Keratinocyte (primary cell): ENCODE measurements around the gene BFSP1. TPM values are rescaled to one million over a fixed set of nuclear protein-coding genes. Genes with fewer than 3 reads are reported as not detected.

Experiments used
- DNase-seq: peaks from one replicate; pipeline ENCODE4 v3.0.0-alpha.2; 2011; ENCODE audit warnings: low read depth, missing footprints, low spot score
- FAIRE-seq: peaks from 2 replicates; lab custom pipeline; 2011; peaks lifted over from hg19 to GRCh38; lab: Jason Lieb, UNC
- H2AFZ ChIP-seq: 2 replicates; pipeline ENCODE4 v1.6.0; 2012; ENCODE audit warnings: low read length, control low read depth, inconsistent platforms; ENCODE audit not compliant: control insufficient read depth
- H3K27ac ChIP-seq: 2 replicates; pipeline ENCODE4 v1.5.1; 2011; ENCODE audit warnings: low read length; ENCODE audit not compliant: control insufficient read depth, insufficient read depth
- H3K27me3 ChIP-seq: 3 replicates; pipeline ENCODE4 v1.6.0; 2011; ENCODE audit warnings: low read length; ENCODE audit not compliant: control insufficient read depth, insufficient read depth; ENCODE audit errors: extremely low read depth
- H3K36me3 ChIP-seq, 2 experiments: 2 replicates in 1 of 2; 3 replicates in 1 of 2; pipeline ENCODE4 v1.5.1; 2011; ENCODE audit warnings: low read length in 2 of 2, mild to moderate bottlenecking in 1 of 2; ENCODE audit not compliant: control insufficient read depth in 2 of 2, insufficient read depth in 2 of 2; ENCODE audit errors: extremely low read depth in 1 of 2
- H3K4me1 ChIP-seq: 3 replicates; pipeline ENCODE4 v1.5.1; 2011; ENCODE audit warnings: low read length; ENCODE audit not compliant: control insufficient read depth, insufficient read depth; ENCODE audit errors: extremely low read depth
- H3K4me2 ChIP-seq: 3 replicates; pipeline ENCODE4 v1.6.0; 2011; ENCODE audit warnings: low read depth, low read length; ENCODE audit not compliant: control insufficient read depth, insufficient read depth; ENCODE audit errors: extremely low read depth
- H3K4me3 ChIP-seq, 3 experiments: fragments of 200-600 bp in 1 of 3; sonication (generic) in 1 of 3; 2 replicates in 2 of 3; 3 replicates in 1 of 3; pipeline ENCODE4 v1.5.1; 2011 to 2016; ENCODE audit warnings: low read length in 3 of 3, mild to moderate bottlenecking in 3 of 3, control low read depth in 2 of 3, inconsistent platforms in 1 of 3, low read depth in 1 of 3, mixed read lengths in 1 of 3, mixed run types in 1 of 3, moderate library complexity in 1 of 3; ENCODE audit not compliant: control insufficient read depth in 2 of 3, insufficient read depth in 2 of 3; ENCODE audit errors: extremely low read depth in 1 of 3
- H3K79me2 ChIP-seq: 2 replicates; pipeline ENCODE4 v1.6.0; 2012; ENCODE audit warnings: low read length; ENCODE audit not compliant: control insufficient read depth, insufficient read depth
- H3K9ac ChIP-seq: 3 replicates; pipeline ENCODE4 v1.6.0; 2011; ENCODE audit warnings: low read length; ENCODE audit not compliant: control insufficient read depth, insufficient read depth; ENCODE audit errors: extremely low read depth
- H3K9me1 ChIP-seq: 3 replicates; pipeline ENCODE4 v1.6.0; 2011; ENCODE audit warnings: low read length; ENCODE audit not compliant: control insufficient read depth, insufficient read depth; ENCODE audit errors: extremely low read depth
- H3K9me3 ChIP-seq: 2 replicates; pipeline ENCODE4 v1.5.1; 2012; ENCODE audit warnings: low read depth, low read length; ENCODE audit not compliant: control insufficient read depth
- H4K20me1 ChIP-seq: 3 replicates; pipeline ENCODE4 v1.6.0; 2011; ENCODE audit warnings: low read length; ENCODE audit not compliant: control insufficient read depth, insufficient read depth; ENCODE audit errors: extremely low read depth
- CTCF ChIP-seq, 3 experiments: IDR thresholded peaks in 1 of 3; conservative IDR thresholded peaks in 1 of 3; optimal IDR thresholded peaks in 1 of 3; 2 replicates in 2 of 3; 3 replicates in 1 of 3; pipeline versions ENCODE3 to v1.5.1; 2011; ENCODE audit warnings: low read length in 3 of 3, mild to moderate bottlenecking in 3 of 3, moderate library complexity in 2 of 3, control low read depth in 1 of 3, inconsistent platforms in 1 of 3; ENCODE audit not compliant: insufficient read depth in 2 of 3; ENCODE audit errors: extremely low read depth in 1 of 3
- EZH2 ChIP-seq: IDR thresholded peaks from one replicate; pipeline ENCODE4 v1.6.1; 2012; ENCODE audit warnings: inconsistent platforms, mild to moderate bottlenecking, low read length, moderate library complexity
- dilution Hi-C: fragments of 300-500 bp; cut with MboI; formaldehyde crosslinking; loops from one replicate; pipeline ENCODE4 v1.7.0; 2020; ENCODE audit warnings: low sequenced_read_pairs; ENCODE audit not compliant: extremely low pct_ligation_motif_present
- polyA plus RNA-seq, 5 experiments: library from polyadenylated mRNA; depleted of rRNA in 3 of 5; stranded (reverse) in 3 of 5; stranded (forward) in 1 of 5; unstranded in 1 of 5; fragments of >200 nt; gene quantifications; 1 replicate in 1 of 5; 2 replicates in 3 of 5; 3 replicates in 1 of 5; pipeline versions ENCODE4 v1.2.1 to v1.2.3, GENCODE V29; 2011 to 2012; ENCODE audit warnings: missing spikeins in 2 of 5, low read depth in 1 of 5, low replicate concordance in 1 of 5

Gene BFSP1
- polyA plus RNA-seq, 1 donor (not counting 4 experiments of a cell fraction or from before 2014, with no cell fraction given) = 2.2 TPM

- Histone ChIP-seq H4K20me1 (no peaks in the 10 kb centered on the region), H3K4me3 (peak overlapping the region; percentile 32 to 46 (median 41)), H3K4me2 (peak overlapping the region; percentile 72), H3K79me2 (no peaks in the 10 kb centered on the region), H3K9ac (peak overlapping the region; percentile 69), H3K9me3 (no peaks in the 10 kb centered on the region), H2AFZ (peak overlapping the region; percentile 71), H3K27me3 (no peaks in the 10 kb centered on the region), H3K9me1 (no peaks in the 10 kb centered on the region), H3K36me3 (no peaks in the 10 kb centered on the region), H3K4me1 (peaks cover 3% of the 10 kb centered on the region), H3K27ac (no peak overlapping the region)
- no peak for TF ChIP-seq CTCF (optimal IDR thresholded peaks at IDR 0.05 in 1 of 3, IDR thresholded peaks at IDR 0.05 in 1 of 3, conservative IDR thresholded peaks at IDR 0.05 in 1 of 3; ENCODE audit: extremely low read depth in 1 of 3, insufficient read depth in 2 of 3, low read length in 3 of 3)
- no peak for TF ChIP-seq EZH2
- FAIRE-seq (no peak), DNase-seq (no peak)
- dilution Hi-C loops = no loop called here
Measured at GRCh38 chr20:17531665-17532025, 466 bp upstream of the BFSP1 start.

DNA sequence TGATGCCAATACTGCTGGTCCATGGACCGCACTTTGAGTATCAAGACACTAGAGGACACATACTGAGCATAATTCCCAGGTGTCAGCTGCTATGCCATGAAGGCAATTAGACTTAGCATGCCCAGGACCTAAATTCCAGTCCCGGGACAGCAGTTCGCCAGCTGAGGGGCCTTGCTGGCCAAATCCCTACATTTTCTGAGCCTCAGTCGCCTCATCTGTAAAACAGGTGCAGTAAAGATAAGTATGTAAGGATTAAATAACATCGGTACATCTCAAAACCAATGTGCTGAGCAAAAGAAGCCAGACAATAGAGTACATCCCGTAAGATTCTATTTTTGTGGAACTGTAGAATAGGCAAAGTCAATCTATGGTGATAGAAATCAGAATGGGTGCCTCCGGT, 1.0 kb downstream of the BFSP1 start:
- no peak overlapping the region for H3K4me3 ChIP-seq
- peaks cover 3% of the 10 kb centered on the region for H3K4me1 ChIP-seq
- FAIRE-seq (no peak), DNase-seq (no peak)
- no peaks in the 10 kb centered on the region for H3K9me3 ChIP-seq
- no peak overlapping the region for H3K27ac ChIP-seq
- H3K9me1 ChIP-seq = no peaks in the 10 kb centered on the region
- H3K9ac ChIP-seq = no peak overlapping the region
- H3K36me3 ChIP-seq = no peaks in the 10 kb centered on the region
- no peaks in the 10 kb centered on the region for H3K79me2 ChIP-seq
- dilution Hi-C loops = no loop called here
- no peak overlapping the region for H3K4me2 ChIP-seq
- no peaks in the 10 kb centered on the region for H4K20me1 ChIP-seq
- TF ChIP-seq CTCF (optimal IDR thresholded peaks at IDR 0.05 in 1 of 3, IDR thresholded peaks at IDR 0.05 in 1 of 3, conservative IDR thresholded peaks at IDR 0.05 in 1 of 3; ENCODE audit: extremely low read depth in 1 of 3, insufficient read depth in 2 of 3, low read length in 3 of 3) = no peak
- no peak for TF ChIP-seq EZH2
- H2AFZ ChIP-seq = no peak overlapping the region
- no peaks in the 10 kb centered on the region for H3K27me3 ChIP-seq
